Smooth muscle cell (in vitro differentiated cells): Measurements from ENCODE around the gene PCDHGA1. TPM values are rescaled to one million over a fixed set of nuclear protein-coding genes. Genes with fewer than 3 reads are reported as not detected.
A peak's percentile ranks its signal among the peaks of the same experiment; 100 is the strongest.

Experiments used
- DNase-seq: peaks from one replicate; lab custom pipeline; 2025; ENCODE audit not compliant: unreplicated experiment; lab: John Stamatoyannopoulos, UW
- H2AFZ ChIP-seq: fragments of 200-600 bp; sonication (generic); 2 replicates; pipeline ENCODE4 v1.6.0; 2016; ENCODE audit warnings: antibody characterized with exemption, low read depth, mild to moderate bottlenecking
- H3F3A ChIP-seq: fragments of 200-600 bp; sonication (generic); 2 replicates; pipeline ENCODE4 v1.6.0; 2017; ENCODE audit warnings: antibody characterized with exemption, low read depth
- H3K27ac ChIP-seq: fragments of 200-600 bp; sonication (generic); 2 replicates; pipeline ENCODE4 v1.5.1; 2016; ENCODE audit warnings: low read depth, mild to moderate bottlenecking
- H3K27me3 ChIP-seq: fragments of 200-600 bp; sonication (generic); 2 replicates; pipeline ENCODE4 v1.6.1; 2016; ENCODE audit warnings: low read depth, mild to moderate bottlenecking
- H3K36me3 ChIP-seq: fragments of 200-600 bp; sonication (generic); 2 replicates; pipeline ENCODE4 v1.5.1; 2016; ENCODE audit warnings: low read depth
- H3K4me1 ChIP-seq: fragments of 200-600 bp; sonication (generic); 2 replicates; pipeline ENCODE4 v1.5.1; 2016; ENCODE audit warnings: low read depth
- H3K4me2 ChIP-seq: fragments of 200-600 bp; sonication (generic); 2 replicates; pipeline ENCODE4 v1.6.0; 2016; ENCODE audit warnings: mild to moderate bottlenecking
- H3K4me3 ChIP-seq: fragments of 200-600 bp; sonication (generic); 2 replicates; pipeline ENCODE4 v1.5.1; 2016; ENCODE audit warnings: mild to moderate bottlenecking
- H3K79me2 ChIP-seq: fragments of 200-600 bp; sonication (generic); 2 replicates; pipeline ENCODE4 v1.6.0; 2016; ENCODE audit warnings: low read depth, mild to moderate bottlenecking
- H3K9ac ChIP-seq: fragments of 200-600 bp; sonication (generic); 2 replicates; pipeline ENCODE4 v1.6.0; 2016; ENCODE audit warnings: low read depth
- H3K9me3 ChIP-seq: fragments of 200-600 bp; sonication (generic); replicated peaks from 2 replicates; pipeline ENCODE4 v1.5.1; 2016; ENCODE audit warnings: low read depth
- H4K20me1 ChIP-seq: fragments of 200-600 bp; sonication (generic); 2 replicates; pipeline ENCODE4 v1.6.0; 2016; ENCODE audit warnings: low read depth
- CTCF ChIP-seq: fragments of 200-600 bp; sonication (generic); IDR thresholded peaks from 2 replicates; pipeline ENCODE4 v1.5.1; 2017; ENCODE audit warnings: borderline replicate concordance, mild to moderate bottlenecking, antibody characterized with exemption; ENCODE audit not compliant: insufficient read depth, poor library complexity, severe bottlenecking
- WGBS: methylation state at CpG from one replicate; pipeline ENCODE4 v1.1.7; 2016; ENCODE audit warnings: low lambda C conversion rate; 5-methylcytosine and 5-hydroxymethylcytosine counted together
- polyA plus RNA-seq: library from polyadenylated mRNA; unstranded; fragments of >200 nt; fragmentation: Nextera tagmentation; extraction: Ambion mirVana; gene quantifications from 2 replicates; pipeline ENCODE4 v1.2.1, GENCODE V29; 2016
- total RNA-seq: library from RNA; depleted of rRNA; stranded (reverse); fragments of >200 nt; gene quantifications from 2 replicates; pipeline ENCODE4 v1.2.3, GENCODE V29; 2014

The PCDHGA1 gene
- total and polyA plus RNA-seq, 2 experiments from 2014 or later: 0.05 to 0.63 TPM

DNA sequence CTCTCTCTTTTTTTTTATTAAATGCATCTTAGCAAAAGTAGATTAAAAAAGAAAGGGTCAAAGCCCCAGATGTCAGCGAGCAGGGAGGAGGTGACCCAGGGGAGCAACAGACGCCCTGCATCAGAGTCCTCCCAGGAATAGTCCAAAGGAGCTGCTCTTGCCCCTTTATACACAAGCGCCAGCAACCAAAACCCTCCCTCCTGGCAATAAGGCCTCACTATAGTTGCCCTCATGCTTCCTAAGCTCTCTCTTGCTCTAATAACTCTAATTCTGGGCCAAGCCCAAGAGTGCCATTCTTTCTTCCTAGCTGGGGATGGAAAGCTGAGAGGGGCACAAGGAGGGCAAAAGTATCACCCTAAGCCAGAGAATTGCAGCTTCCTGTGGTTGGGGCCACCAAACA, 184.8 kb downstream of the PCDHGA1 start:
- TF ChIP-seq CTCF: no peak
- Histone ChIP-seq H3K9ac (peak overlapping the region; percentile 97), H2AFZ (no peak overlapping the region), H3K9me3 (no peaks in the 10 kb centered on the region), H3K4me2 (peak overlapping the region; percentile 86), H4K20me1 (no peaks in the 10 kb centered on the region), H3K36me3 (no peaks in the 10 kb centered on the region), H3K4me3 (no peak overlapping the region), H3K27ac (peak overlapping the region; percentile 100), H3F3A (peaks cover 65% of the 10 kb centered on the region), H3K27me3 (no peaks in the 10 kb centered on the region), H3K4me1 (peaks cover 39% of the 10 kb centered on the region), H3K79me2 (no peaks in the 10 kb centered on the region)
- WGBS: 88% methylated on average over 3 of the region's 3 CpGs
- no peak for DNase-seq

DNA sequence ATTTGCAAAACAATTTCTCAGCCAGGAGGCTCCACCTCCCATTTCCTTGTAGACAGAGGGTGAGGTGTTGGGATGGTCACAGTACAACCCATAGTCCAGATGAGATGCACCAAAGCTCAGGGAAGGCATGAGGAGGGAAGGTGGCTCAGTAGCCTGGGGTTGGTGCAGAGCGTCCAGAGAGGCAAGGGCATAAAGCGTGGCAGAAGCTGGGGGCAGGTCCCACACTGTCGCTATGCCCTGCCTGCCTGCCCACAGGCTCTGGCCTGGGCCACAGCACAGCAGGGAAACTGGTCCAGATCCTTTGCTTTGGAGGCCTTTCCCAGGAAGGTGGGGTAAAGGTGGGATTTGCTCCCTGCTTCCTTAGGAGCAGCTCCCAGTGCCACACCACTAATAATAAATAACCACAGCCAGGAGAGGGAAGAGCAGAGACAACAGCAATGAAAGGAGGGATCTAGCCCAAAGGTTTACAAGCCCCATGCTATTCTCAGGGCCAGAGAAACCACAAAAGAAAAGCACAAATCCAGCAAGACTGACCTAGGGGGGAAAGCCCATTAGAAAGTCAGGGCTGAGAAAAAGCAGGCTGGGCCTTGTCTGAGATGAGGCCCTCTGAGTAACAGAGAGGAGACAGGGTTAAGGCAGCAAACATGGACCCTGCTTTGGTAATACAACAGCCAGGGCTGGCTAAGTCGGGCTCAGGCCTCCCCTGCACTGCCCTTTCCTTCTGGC, 185.8 kb downstream of the PCDHGA1 start:
- Histone ChIP-seq H3K9me3 (no peaks in the 10 kb centered on the region), H3K4me3 (no peak overlapping the region), H3K4me1 (peaks cover 48% of the 10 kb centered on the region), H3K27ac (peak overlapping the region; percentile 100), H3K4me2 (peak overlapping the region; percentile 86), H3K27me3 (no peaks in the 10 kb centered on the region), H4K20me1 (no peaks in the 10 kb centered on the region), H3K79me2 (no peaks in the 10 kb centered on the region), H3K36me3 (no peaks in the 10 kb centered on the region), H3F3A (peaks cover 66% of the 10 kb centered on the region), H3K9ac (peak overlapping the region; percentile 97), H2AFZ (no peak overlapping the region)
- 53% methylated on average over 4 of the region's 4 CpGs for WGBS
- TF ChIP-seq CTCF: no peak
- no peak for DNase-seq

DNA sequence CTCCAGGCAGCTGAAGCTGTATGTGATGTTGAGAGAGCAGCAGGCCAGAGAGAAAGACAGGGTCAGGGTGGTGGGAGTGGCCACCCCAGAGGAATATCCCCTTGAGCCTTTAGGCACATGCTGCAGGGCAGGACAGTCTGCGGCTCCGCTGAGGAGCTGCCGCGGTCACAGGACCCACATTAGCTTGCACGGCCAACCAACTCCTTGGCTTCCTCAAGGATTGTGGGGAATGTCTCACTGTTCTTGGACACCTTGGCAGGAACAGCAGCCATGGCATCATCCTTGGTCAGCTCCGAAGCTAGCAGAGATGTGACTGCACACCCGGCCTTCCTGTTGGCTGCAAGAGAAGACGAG, 186.3 kb downstream of the PCDHGA1 start:
- TF ChIP-seq CTCF: no peak
- no peaks in the 10 kb centered on the region for H3K79me2 ChIP-seq
- H3K27me3 ChIP-seq: no peaks in the 10 kb centered on the region
- H3K4me1 ChIP-seq: peaks cover 52% of the 10 kb centered on the region
- 52% methylated on average over 8 of the region's 8 CpGs for WGBS
- DNase-seq: no peak
- no peaks in the 10 kb centered on the region for H4K20me1 ChIP-seq
- H3K9me3 ChIP-seq: no peaks in the 10 kb centered on the region
- peak overlapping the region; percentile 100 for H3K27ac ChIP-seq
- peaks cover 66% of the 10 kb centered on the region for H3F3A ChIP-seq
- no peaks in the 10 kb centered on the region for H3K36me3 ChIP-seq
- peak overlapping the region; percentile 86 for H3K4me2 ChIP-seq
- H3K4me3 ChIP-seq: no peak overlapping the region
- H3K9ac ChIP-seq: peak overlapping the region; percentile 97
- no peak overlapping the region for H2AFZ ChIP-seq

DNA sequence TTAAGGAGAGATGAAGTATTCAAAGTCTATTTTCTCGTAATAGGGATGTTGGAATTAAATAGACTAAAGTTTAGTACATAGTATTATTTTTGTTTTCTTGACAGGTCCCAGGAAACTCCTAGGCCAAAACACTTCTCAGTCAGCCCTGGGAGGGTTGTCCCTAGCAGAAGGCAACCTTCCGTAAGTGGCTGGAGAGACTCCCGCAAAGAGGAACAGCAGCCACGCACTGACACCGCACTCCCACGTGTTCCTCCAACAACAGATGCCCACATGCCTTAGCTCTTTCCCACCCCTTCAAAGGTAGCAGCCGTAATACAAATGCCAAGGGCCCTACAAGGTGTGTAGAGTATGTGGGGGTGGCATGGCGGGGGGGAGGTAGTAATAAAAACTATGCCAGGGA, 187.0 kb downstream of the PCDHGA1 start:
- Histone ChIP-seq H3F3A (peaks cover 71% of the 10 kb centered on the region), H3K4me3 (no peak overlapping the region), H3K79me2 (no peaks in the 10 kb centered on the region), H3K4me1 (peaks cover 59% of the 10 kb centered on the region), H3K4me2 (peak overlapping the region; percentile 86), H3K27me3 (no peaks in the 10 kb centered on the region), H2AFZ (no peak overlapping the region), H4K20me1 (no peaks in the 10 kb centered on the region), H3K9ac (peak overlapping the region; percentile 97), H3K36me3 (no peaks in the 10 kb centered on the region), H3K27ac (peak overlapping the region; percentile 100), H3K9me3 (no peaks in the 10 kb centered on the region)
- 71% methylated on average over 8 of the region's 8 CpGs for WGBS
- TF ChIP-seq CTCF: no peak
- DNase-seq: no peak
